ENCODE data around the gene HDAC4.

HDAC4 gene

DNA sequence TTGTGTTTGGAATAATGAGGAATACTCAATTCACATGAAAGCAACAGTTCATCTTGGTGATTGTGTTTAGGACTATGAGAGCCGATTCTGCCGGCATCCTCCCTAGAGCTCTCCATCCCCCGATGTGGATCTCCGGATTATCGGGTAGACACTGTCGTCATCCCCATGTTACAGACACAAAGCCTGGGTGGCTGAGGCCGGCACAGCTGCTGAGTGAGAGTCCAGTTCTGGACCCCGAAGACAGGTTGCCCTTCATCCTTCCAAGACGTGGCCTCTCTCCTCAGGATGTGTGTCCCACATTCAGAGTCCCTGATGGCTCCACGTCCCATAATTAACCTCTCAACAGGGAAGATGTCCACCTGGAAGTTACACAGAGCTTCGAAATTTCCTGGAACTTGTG, 129.3 kb downstream of the HDAC4 start:
- no peaks in the 10 kb centered on the region for H3K36me3 ChIP-seq (ENCODE audit: insufficient read depth, low read length)
- no peaks in the 10 kb centered on the region for H3K9me3 ChIP-seq (ENCODE audit: control insufficient read depth, insufficient read depth, low read length)
- H3K4me1 ChIP-seq (ENCODE audit: insufficient read depth, low read length), result no peaks in the 10 kb centered on the region; the same call in 1 of the 2 replicates
- no peak overlapping the region for H3K9ac ChIP-seq (ENCODE audit: low read depth, low read length)

- peaks cover 8% of the 10 kb centered on the region; the same call in 1 of the 2 replicates for H3K4me1 ChIP-seq (ENCODE audit: insufficient read depth, low read length)
- no peak overlapping the region for H3K9ac ChIP-seq (ENCODE audit: low read depth, low read length)
- H3K36me3 ChIP-seq (ENCODE audit: insufficient read depth, low read length), result no peaks in the 10 kb centered on the region
- H3K9me3 ChIP-seq (ENCODE audit: control insufficient read depth, insufficient read depth, low read length), result no peaks in the 10 kb centered on the region
Measured at GRCh38 chr2:239269916-239270315, 130.9 kb downstream of the HDAC4 start.

DNA sequence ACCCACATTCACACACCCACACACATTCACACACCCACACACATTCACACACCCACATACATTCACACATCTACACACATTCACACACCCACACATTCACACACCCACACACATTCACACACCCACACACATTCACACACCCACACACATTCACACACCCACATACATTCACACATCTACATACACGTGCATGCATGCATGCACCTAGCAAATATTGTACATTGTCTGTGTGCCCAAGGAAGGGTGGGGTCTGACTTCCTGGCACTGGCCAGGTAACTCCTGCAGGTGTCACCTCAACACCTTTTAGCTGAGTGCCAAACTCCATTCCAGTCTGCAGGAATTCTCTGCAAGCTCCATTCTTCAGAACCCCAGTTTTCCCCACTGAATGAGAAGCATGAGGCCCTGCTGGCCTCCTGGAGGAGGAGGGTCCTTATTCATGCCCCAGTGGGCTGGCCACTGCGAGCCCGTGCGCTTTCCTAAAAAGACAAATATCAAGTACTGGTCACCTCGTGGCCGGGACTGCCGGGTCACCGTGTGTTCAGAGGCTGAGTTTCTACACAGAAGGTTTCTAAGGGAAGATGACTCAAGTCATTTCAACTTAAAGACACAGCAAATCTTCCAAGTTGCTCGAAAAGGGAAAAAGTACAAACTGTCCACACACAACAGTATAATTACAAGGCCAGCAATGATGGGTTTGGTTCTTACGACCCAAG, 131.5 kb downstream of the HDAC4 start:
- Histone ChIP-seq H3K36me3 (ENCODE audit: insufficient read depth, low read length) (no peaks in the 10 kb centered on the region), H3K9me3 (ENCODE audit: control insufficient read depth, insufficient read depth, low read length) (no peaks in the 10 kb centered on the region), H3K9ac (ENCODE audit: low read depth, low read length) (no peak overlapping the region), H3K4me1 (ENCODE audit: insufficient read depth, low read length) (peaks cover 14% of the 10 kb centered on the region; the same call in 1 of the 2 replicates)

DNA sequence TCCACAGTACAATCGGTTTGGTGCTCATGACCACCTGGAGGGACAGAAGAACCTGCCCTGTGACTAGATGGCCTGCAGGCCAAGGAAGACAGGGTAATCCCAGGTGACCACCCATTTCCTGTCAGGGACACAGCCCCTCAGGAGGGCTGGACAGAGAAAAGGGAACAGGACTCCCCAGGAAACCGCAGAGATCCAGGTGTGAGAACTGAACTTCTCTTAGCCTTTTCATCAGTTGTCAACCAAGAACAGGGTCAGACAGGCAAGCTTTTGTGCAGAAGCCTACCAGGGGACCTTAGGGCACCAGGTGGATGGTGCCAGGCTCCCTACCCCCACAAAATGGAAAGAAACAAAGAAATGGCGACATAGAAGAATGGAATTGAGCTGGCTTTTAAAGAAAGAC, 132.3 kb downstream of the HDAC4 start:
- H3K9ac ChIP-seq (ENCODE audit: low read depth, low read length), result no peak overlapping the region
- H3K36me3 ChIP-seq (ENCODE audit: insufficient read depth, low read length), result no peaks in the 10 kb centered on the region
- peaks cover 19% of the 10 kb centered on the region; the same call in 1 of the 2 replicates for H3K4me1 ChIP-seq (ENCODE audit: insufficient read depth, low read length)
- H3K9me3 ChIP-seq (ENCODE audit: control insufficient read depth, insufficient read depth, low read length), result no peaks in the 10 kb centered on the region

GRCh38 chr2:239268082-239268481, 132.7 kb downstream of the HDAC4 start:
- H3K9ac ChIP-seq (ENCODE audit: low read depth, low read length), result no peak overlapping the region
- no peaks in the 10 kb centered on the region for H3K36me3 ChIP-seq (ENCODE audit: insufficient read depth, low read length)
- H3K4me1 ChIP-seq (ENCODE audit: insufficient read depth, low read length), result peaks cover 19% of the 10 kb centered on the region; the same call in 1 of the 2 replicates

GRCh38 chr2:239267288-239267951, 133.4 kb downstream of the HDAC4 start:
- Histone ChIP-seq H3K4me1 (ENCODE audit: insufficient read depth, low read length) (peaks cover 19% of the 10 kb centered on the region; the same call in 1 of the 2 replicates), H3K36me3 (ENCODE audit: insufficient read depth, low read length) (no peaks in the 10 kb centered on the region), H3K9ac (ENCODE audit: low read depth, low read length) (no peak overlapping the region), H3K9me3 (ENCODE audit: control insufficient read depth, insufficient read depth, low read length) (no peaks in the 10 kb centered on the region)

More at GRCh38 chr2:239268082-239268481, 132.7 kb downstream of the HDAC4 start:
- no peaks in the 10 kb centered on the region for H3K9me3 ChIP-seq (ENCODE audit: control insufficient read depth, insufficient read depth, low read length)

DNA sequence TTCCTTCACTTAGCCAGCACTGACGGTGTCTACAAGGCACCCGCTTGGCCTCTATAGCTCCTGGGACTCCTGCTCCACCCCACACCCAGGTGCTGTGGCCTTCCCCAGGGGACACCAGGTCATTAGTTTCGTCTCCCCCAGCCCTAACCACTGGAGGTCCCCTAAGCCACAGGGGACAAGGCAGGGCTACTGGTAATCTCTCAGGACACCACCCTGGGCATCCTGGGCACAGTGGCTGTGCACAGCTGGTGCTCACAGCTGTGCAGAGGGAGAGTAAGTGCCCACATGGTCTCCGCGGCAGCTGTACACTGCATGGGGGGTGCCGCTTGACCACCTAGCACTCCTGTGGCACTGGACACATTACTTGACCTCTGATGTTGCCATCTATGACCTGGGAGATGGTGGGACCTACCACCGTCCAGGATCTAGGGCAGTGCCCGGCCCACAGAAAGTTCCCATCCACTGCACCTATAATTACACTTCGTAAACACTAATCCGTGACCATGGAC, 134.0 kb downstream of the HDAC4 start:
- Histone ChIP-seq H3K9me3 (ENCODE audit: control insufficient read depth, insufficient read depth, low read length) (no peaks in the 10 kb centered on the region), H3K4me1 (ENCODE audit: insufficient read depth, low read length) (peaks cover 19% of the 10 kb centered on the region; the same call in 1 of the 2 replicates), H3K9ac (ENCODE audit: low read depth, low read length) (no peak overlapping the region), H3K36me3 (ENCODE audit: insufficient read depth, low read length) (no peaks in the 10 kb centered on the region)

- peaks cover 19% of the 10 kb centered on the region; the same call in 1 of the 2 replicates for H3K4me1 ChIP-seq (ENCODE audit: insufficient read depth, low read length)
- H3K9me3 ChIP-seq (ENCODE audit: control insufficient read depth, insufficient read depth, low read length), result no peaks in the 10 kb centered on the region
- no peak overlapping the region for H3K9ac ChIP-seq (ENCODE audit: low read depth, low read length)
- no peaks in the 10 kb centered on the region for H3K36me3 ChIP-seq (ENCODE audit: insufficient read depth, low read length)
Measured at GRCh38 chr2:239266434-239266766, 134.4 kb downstream of the HDAC4 start.

DNA sequence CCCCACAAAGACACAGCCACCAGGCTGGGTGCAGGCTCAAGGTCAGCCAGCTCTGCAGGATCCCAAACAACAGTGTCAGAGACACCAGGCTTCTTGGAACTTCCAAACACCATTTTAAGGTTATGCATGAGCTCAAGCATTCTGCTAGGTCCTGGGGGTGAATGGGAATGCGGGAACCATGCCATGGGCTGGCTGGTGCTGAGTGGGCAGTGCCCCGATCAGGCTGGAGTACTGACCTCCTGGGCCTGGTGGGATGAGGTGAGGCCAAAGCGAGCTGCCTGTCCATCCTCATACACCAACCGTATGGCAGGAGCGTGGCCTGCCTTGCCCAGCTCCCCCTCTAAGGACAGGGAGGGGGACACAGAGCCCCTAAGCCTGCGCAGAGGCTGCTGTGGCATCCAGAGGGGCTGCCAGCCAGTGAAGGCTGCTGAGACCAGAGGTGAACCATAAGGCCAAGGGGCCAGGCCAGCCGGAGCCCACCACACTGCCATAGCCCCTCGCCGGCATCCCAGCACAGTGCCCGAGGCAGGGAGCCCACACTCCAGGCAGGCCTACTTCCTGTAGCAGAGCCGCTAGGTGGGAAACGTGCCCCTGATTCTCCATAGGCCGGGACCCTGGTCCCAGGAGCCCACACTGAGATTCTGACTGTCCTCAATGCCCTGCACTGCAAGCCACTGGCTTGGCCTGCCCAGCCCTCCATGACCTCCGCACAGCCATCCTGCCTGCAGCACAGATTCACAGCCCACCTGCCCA, 135.0 kb downstream of the HDAC4 start:
- Histone ChIP-seq H3K36me3 (ENCODE audit: insufficient read depth, low read length) (no peaks in the 10 kb centered on the region), H3K9me3 (ENCODE audit: control insufficient read depth, insufficient read depth, low read length) (no peaks in the 10 kb centered on the region), H3K4me1 (ENCODE audit: insufficient read depth, low read length) (peaks cover 19% of the 10 kb centered on the region; the same call in 1 of the 2 replicates), H3K9ac (ENCODE audit: low read depth, low read length) (no peak overlapping the region)

DNA sequence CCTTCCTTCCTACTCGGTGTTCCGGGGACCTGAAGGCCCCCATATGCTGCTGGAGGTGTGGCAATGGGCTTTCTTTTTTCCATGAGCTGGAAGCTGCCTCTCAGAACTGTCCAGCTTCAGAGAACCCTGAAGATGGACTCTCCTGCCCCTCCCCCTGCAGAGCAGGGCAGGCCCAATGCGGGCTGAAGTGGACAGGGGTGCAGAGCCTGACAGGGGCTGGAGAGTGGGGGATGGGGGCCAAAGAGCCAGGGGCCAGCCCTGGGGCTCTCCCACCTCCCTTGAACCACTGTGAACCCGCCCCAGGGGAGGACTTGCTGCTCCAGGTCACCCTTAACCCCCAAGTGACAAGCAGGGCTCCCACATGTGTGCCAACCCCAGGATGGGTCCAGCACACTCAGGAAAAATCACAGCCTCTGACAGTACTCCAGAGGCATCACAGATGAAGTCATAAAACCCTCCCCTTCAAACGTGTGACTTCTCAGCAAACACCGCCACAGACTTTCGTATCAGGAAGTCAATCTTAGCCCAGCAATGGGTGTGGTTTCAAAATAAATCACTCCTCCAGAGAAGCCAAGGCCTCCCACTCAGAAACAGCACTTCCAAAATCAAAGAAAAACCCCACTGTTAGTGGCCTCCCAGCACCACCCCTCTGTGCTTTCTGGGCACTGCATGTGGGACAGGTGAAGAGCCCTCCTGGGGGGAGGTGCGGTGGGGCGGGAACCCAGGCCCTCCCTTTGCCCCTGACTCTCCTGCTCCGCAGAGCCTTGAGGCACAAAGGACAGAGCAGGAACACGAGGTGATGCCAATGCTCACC, 135.8 kb downstream of the HDAC4 start:
- Histone ChIP-seq H3K4me1 (ENCODE audit: insufficient read depth, low read length) (peaks cover 19% of the 10 kb centered on the region; the same call in 1 of the 2 replicates), H3K9me3 (ENCODE audit: control insufficient read depth, insufficient read depth, low read length) (no peaks in the 10 kb centered on the region; the same call in 1 of the 2 replicates), H3K9ac (ENCODE audit: low read depth, low read length) (no peak overlapping the region), H3K36me3 (ENCODE audit: insufficient read depth, low read length) (no peaks in the 10 kb centered on the region)

- no peaks in the 10 kb centered on the region for H3K36me3 ChIP-seq (ENCODE audit: insufficient read depth, low read length)
- peaks cover 19% of the 10 kb centered on the region; the same call in 1 of the 2 replicates for H3K4me1 ChIP-seq (ENCODE audit: insufficient read depth, low read length)
- H3K9me3 ChIP-seq (ENCODE audit: control insufficient read depth, insufficient read depth, low read length), result no peaks in the 10 kb centered on the region; the same call in 1 of the 2 replicates
- no peak overlapping the region for H3K9ac ChIP-seq (ENCODE audit: low read depth, low read length)
Measured at GRCh38 chr2:239264492-239264837, 136.4 kb downstream of the HDAC4 start.

GRCh38 chr2:239263669-239264491, 136.9 kb downstream of the HDAC4 start:
- no peaks in the 10 kb centered on the region; the same call in 1 of the 2 replicates for H3K9me3 ChIP-seq (ENCODE audit: control insufficient read depth, insufficient read depth, low read length)
- no peaks in the 10 kb centered on the region for H3K36me3 ChIP-seq (ENCODE audit: insufficient read depth, low read length)
- H3K4me1 ChIP-seq (ENCODE audit: insufficient read depth, low read length), result peaks cover 19% of the 10 kb centered on the region; the same call in 1 of the 2 replicates
- H3K9ac ChIP-seq (ENCODE audit: low read depth, low read length), result no peak overlapping the region

GRCh38 chr2:239263231-239263630, 137.6 kb downstream of the HDAC4 start:
- peaks cover 19% of the 10 kb centered on the region; the same call in 1 of the 2 replicates for H3K4me1 ChIP-seq (ENCODE audit: insufficient read depth, low read length)
- H3K36me3 ChIP-seq (ENCODE audit: insufficient read depth, low read length), result no peaks in the 10 kb centered on the region
- no peak overlapping the region for H3K9ac ChIP-seq (ENCODE audit: low read depth, low read length)
- H3K9me3 ChIP-seq (ENCODE audit: control insufficient read depth, insufficient read depth, low read length), result no peaks in the 10 kb centered on the region; the same call in 1 of the 2 replicates
